Hematopoietic multipotent progenitor cell treated with erythropoietin and hydrocortisone succinate and interleukin-3 and kit ligand, for 6 days (in vitro differentiated cells): Measurements from ENCODE around the gene NBEAL2.
A peak's percentile ranks its signal among the peaks of the same experiment; 100 is the strongest.

Source experiments
- DNase-seq: peaks from one replicate; pipeline ENCODE4 v3.0.0-alpha.2; 2015

Gene NBEAL2

DNA sequence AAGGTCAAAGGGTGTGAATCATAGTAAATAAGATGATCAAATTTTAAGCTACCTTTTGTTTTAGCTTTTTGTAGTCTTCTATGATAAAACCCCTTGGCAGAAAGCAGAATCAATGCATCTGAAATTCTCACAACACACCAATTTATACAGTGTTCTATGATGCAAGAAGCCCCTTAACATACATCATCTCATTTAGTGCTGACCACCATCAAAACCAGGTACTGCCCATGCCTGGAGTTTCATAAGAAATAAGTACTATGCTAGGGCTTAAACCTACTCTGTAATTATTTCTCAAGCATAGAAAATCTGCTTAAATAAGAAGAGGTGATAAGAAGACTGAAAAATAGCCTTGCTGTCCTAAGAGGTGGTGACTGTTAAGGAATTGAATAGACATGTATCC, 67.6 kb downstream of the NBEAL2 start:
- DNase-seq: no peak

DNA sequence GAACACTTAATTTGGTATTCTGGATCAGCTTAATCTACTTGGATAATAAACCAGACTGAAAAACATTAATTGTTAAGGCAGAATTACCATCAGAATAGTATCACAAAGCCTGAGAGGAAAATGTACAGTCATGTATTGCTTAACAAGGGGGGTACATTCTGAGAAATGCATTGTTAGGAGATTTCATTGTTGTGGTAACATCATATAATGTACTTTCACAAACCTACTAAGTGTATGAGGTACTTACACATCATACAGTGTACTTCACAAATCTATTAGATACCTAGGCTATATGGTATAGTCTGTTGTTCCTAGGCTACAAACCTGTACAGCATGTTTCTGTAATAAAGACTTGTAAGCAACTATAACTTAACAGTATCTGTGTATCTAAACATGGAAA, 68.2 kb downstream of the NBEAL2 start:
- peak; percentile 20 for DNase-seq

DNA sequence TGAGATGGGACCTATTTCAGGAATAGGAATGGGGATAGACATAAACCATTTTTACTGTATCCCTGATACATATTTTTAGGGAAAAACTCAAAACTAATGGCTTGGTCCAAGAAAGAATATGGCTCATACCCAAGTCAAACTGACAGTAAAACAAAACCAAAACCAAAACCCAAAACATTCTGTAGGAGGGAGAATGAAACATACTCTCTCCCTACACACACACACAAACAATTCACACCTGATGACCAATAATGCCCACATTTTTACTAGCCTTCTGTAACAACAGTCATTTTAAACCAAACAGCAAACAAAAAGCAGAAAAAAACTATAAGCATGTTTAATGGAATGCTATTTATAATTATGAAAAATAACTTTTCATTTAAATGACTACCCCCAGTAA, 74.9 kb downstream of the NBEAL2 start:
- no peak for DNase-seq

DNA sequence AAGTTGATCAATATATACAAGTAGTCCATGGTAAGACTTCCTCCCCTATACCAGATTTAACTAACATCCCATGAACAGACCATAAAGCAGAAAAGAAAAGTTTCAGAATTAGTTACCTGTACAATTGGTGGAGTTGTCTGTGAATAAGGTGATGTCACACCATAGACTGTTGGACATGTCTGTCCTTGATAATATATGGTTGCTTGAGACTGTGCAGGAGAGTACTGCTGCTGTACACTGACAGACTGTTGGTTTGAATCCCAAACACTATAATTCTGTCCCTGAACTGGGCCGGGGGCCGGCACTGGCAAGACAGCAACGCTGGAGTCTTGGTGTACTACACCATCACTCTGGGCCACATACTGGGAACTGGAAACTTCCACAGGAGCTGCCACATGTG, 77.2 kb downstream of the NBEAL2 start:
- DNase-seq: no peak

DNA sequence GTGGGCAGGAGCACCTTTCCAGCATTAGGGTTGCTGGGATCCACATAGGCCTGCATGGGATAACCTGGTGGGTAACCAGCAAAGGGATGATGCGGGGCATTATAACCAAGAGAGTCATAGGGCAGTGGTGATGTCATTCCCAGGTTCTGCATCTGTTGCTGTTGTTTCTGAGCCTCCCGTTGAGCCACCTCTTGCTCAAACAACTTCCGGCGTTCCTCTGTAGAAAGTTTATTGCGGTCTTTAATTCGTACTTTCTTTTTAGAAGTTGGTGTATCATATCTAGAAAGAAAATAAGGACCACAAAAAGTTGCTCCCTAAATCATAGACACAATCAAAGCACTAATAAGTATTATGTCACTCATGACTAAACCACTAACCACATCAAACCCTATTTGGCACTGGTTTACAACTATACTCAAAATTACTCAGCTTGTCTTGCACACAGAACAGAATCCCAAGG, 77.8 kb downstream of the NBEAL2 start:
- no peak for DNase-seq
